ENCODE measurements around the gene ARID2.

The ARID2 gene, protein sequence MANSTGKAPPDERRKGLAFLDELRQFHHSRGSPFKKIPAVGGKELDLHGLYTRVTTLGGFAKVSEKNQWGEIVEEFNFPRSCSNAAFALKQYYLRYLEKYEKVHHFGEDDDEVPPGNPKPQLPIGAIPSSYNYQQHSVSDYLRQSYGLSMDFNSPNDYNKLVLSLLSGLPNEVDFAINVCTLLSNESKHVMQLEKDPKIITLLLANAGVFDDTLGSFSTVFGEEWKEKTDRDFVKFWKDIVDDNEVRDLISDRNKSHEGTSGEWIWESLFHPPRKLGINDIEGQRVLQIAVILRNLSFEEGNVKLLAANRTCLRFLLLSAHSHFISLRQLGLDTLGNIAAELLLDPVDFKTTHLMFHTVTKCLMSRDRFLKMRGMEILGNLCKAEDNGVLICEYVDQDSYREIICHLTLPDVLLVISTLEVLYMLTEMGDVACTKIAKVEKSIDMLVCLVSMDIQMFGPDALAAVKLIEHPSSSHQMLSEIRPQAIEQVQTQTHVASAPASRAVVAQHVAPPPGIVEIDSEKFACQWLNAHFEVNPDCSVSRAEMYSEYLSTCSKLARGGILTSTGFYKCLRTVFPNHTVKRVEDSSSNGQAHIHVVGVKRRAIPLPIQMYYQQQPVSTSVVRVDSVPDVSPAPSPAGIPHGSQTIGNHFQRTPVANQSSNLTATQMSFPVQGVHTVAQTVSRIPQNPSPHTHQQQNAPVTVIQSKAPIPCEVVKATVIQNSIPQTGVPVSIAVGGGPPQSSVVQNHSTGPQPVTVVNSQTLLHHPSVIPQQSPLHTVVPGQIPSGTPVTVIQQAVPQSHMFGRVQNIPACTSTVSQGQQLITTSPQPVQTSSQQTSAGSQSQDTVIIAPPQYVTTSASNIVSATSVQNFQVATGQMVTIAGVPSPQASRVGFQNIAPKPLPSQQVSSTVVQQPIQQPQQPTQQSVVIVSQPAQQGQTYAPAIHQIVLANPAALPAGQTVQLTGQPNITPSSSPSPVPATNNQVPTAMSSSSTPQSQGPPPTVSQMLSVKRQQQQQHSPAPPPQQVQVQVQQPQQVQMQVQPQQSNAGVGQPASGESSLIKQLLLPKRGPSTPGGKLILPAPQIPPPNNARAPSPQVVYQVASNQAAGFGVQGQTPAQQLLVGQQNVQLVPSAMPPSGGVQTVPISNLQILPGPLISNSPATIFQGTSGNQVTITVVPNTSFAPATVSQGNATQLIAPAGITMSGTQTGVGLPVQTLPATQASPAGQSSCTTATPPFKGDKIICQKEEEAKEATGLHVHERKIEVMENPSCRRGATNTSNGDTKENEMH (N-terminal part only)

DNA sequence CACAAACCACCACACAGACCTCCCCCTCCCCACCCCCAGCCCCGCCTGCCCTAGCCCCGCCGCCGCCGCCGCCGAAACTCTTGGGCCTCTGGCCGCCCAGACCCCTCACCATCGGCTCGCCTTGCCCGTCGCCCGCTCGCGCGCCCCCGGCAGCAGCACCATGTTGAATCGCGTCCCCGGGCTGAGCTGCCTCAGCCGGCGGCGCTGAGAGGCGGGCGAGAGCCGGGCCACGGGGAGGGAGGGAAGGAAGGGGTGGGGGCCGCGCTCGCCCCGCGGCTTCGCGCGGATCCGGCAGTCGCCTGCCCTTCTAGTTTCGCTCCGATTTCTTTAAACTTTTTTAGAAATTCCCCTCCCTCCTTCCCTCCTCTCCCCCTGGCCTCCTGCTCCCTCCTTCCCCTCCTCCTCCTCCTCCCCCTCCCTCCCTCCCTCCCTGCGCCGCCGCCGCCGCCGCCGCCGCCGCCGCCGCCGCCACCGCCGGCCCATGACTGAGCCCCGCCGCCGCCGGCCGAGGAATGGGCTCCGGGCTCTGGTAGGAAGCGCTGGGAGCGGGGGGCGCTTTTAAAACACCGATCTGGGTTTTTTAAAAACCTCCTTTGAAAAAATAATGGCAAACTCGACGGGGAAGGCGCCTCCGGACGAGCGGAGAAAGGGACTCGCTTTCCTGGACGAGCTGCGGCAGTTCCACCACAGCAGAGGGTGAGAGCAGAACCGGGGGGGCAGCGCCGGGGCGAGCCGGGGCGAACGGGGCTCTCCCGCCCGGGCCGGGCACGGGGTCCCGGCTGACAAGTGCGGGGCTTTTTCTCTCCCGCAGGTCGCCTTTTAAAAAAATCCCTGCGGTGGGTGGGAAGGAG lies at the start of gene ARID2:
ARID2 (plus strand) TSS at position 474 of the 851 bp plus-strand sequence; CDS start at position 605, 131 bp downstream.
- TF ChIP-seq, protein P1, sequence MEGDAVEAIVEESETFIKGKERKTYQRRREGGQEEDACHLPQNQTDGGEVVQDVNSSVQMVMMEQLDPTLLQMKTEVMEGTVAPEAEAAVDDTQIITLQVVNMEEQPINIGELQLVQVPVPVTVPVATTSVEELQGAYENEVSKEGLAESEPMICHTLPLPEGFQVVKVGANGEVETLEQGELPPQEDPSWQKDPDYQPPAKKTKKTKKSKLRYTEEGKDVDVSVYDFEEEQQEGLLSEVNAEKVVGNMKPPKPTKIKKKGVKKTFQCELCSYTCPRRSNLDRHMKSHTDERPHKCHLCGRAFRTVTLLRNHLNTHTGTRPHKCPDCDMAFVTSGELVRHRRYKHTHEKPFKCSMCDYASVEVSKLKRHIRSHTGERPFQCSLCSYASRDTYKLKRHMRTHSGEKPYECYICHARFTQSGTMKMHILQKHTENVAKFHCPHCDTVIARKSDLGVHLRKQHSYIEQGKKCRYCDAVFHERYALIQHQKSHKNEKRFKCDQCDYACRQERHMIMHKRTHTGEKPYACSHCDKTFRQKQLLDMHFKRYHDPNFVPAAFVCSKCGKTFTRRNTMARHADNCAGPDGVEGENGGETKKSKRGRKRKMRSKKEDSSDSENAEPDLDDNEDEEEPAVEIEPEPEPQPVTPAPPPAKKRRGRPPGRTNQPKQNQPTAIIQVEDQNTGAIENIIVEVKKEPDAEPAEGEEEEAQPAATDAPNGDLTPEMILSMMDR (IDR thresholded peaks at IDR 0.05; ENCODE audit: low read depth, low read length) = no peak
- H3K4me3 ChIP-seq (ENCODE audit: low read depth, low read length) = peak within 1 kb of the TSS; percentile 82

DNA sequence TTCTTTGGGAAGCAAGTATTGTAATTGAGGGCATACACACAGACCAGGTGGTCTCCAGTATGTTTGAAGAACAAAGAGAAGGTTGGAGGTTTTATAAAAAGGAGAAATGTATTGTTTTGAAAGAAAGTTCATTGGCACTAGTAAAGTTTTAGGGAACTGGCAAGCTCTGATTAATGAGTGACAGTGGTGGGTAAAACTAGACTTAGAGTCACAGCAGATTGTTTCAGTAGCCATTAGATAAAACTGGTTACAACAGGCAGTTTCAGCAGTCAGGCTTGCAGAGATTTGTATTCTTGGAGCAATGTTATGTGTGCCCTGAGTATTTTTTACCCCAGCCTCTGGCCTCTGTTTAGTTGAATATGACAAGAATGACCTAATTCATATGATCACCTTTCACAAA lies 49.1 kb upstream of the ARID2 start:
- TF ChIP-seq, protein P1 (IDR thresholded peaks at IDR 0.05; ENCODE audit: low read depth, low read length) = no peak
- H3K4me3 ChIP-seq (ENCODE audit: low read depth, low read length) = no peak overlapping the region

DNA sequence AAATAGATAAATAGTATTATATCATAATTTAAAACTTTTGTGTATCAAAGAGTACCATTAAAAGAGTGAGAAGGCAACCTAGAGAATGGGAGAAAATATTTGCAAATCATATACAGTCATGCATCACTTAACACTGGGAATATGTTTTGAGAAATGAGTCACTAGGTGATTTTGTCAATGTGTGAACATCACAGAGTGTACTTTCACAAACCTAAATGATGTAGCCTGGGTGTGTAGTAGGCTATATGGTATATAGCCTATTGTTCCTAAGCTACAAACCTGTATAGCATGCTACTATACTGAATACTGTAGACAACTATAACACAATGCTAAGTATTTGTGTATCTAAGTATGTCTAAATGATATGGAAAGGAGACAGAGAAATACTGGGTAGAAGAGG lies 48.0 kb upstream of the ARID2 start:
- no peak overlapping the region for H3K4me3 ChIP-seq (ENCODE audit: low read depth, low read length)
- TF ChIP-seq, protein P1 (IDR thresholded peaks at IDR 0.05; ENCODE audit: low read depth, low read length) = no peak

DNA sequence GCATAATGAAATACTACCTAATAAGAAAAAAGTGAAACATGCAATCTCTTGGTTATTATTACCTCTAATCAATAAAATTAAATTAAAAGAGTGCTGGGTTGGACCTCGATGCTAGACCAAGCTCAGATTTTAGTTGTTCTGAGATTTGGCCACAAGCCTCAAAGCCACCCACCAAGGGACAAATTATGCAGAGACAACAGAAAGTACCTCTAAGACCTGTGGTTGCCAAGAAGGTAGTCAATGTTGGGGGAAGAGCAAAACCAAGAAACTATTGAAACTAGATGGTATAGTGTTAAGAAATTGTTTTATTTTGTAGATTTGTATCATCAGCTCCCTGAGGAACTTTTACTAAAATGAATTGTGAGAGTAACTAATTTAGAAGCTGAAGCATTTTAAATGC lies 43.8 kb upstream of the ARID2 start:
- TF ChIP-seq, protein P1 (IDR thresholded peaks at IDR 0.05; ENCODE audit: low read depth, low read length) = no peak
- no peak overlapping the region for H3K4me3 ChIP-seq (ENCODE audit: low read depth, low read length)

DNA sequence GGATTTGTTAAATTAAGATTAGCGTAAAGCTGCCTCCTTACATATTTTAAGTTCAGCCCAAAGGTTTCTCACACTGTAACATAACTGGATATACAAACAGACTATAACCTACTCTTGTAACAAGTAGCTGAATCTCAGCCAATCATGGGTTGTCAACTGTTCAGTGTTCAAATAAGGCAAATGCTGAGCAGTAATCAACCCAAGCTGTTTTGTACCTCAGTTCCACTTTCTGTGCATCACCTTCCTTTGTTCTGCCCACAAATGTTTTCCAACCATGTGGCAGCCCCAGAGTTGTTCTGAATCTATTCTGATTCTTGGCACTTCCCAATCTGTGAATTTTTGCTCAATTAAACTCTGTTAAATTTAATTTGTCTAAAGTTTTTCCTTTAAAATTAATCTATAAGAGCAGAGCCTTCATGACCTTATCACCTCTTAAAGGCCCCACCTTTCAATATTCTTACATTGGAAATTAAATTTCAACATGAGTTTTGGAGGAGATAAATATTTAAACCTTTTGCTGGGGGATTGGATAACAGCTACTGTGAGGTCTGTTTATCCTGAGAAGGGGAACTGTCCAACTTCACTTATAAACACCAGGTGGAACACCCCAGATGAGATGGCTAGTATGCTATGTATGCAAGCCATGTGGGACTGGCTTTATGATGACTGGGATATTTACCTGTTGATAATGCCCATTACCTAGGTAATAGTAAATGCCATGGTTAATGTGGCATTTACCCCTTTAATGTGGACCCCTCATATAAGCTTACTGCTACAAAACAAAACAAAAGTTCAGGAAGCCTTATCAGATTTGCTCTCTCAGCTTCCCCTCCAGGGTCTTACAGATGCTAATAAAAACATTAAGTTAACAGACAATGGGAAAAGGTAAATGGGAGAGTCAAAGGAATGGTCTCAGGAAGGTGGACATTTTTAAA lies 42.2 kb upstream of the ARID2 start:
- TF ChIP-seq, protein P1 (IDR thresholded peaks at IDR 0.05; ENCODE audit: low read depth, low read length) = no peak

More for the DNA sequence above, 42.2 kb upstream of the ARID2 start:
- H3K4me3 ChIP-seq (ENCODE audit: low read depth, low read length) = no peak overlapping the region
